HepG2 (cell line): ENCODE measurements around the gene SNX11. TPM values are rescaled to one million over a fixed set of nuclear protein-coding genes. Genes with fewer than 3 reads are reported as not detected.

Experiments used
- ATAC-seq: fragments of 200-7000 bp; cut with Tn5 transposase; 3 replicates; pipeline ENCODE4 v1.9.1; 2020; ENCODE audit warnings: mild to moderate bottlenecking, moderate library complexity
- BruUV-seq: library from RNA; stranded (reverse); fragments of 400-500 nt; replicated peaks from 2 replicates; lab custom pipeline; 2021; lab: Mats Ljungman, UMichigan
- CTCF ChIA-PET: fragments of 300-600 bp; formaldehyde crosslinking; extraction: SDS; loops from one replicate; lab custom pipeline; 2021; ENCODE audit warnings: low total read pairs, inconsistent platforms, low intra/inter-chr PET ratio; lab: Yijun Ruan, JAX
- POLR2A ChIA-PET: fragments of 350-600 bp; sonication (Branson Sonifier 250); formaldehyde crosslinking; loops from one replicate; lab custom pipeline; 2020; ENCODE audit warnings: antibody characterized with exemption, inconsistent platforms; lab: Yijun Ruan, JAX
- DNase-seq: peaks from one replicate; pipeline ENCODE4 v3.0.0-alpha.2; 2015; ENCODE audit warnings: low spot score
- FAIRE-seq: peaks from 3 replicates; lab custom pipeline; 2011; peaks lifted over from hg19 to GRCh38; lab: Jason Lieb, UNC
- H2AFZ ChIP-seq: one replicate; pipeline ENCODE4 v1.6.1; 2011; ENCODE audit warnings: low read length, inconsistent platforms
- H3K27ac ChIP-seq: fragments of 300-600 bp; 3 replicates; pipeline ENCODE4 v1.8.0; 2011; ENCODE audit warnings: mixed run types, mild to moderate bottlenecking, mixed read lengths, low read length, inconsistent platforms; ENCODE audit not compliant: insufficient read depth; ENCODE audit errors: extremely low read length
- H3K27me3 ChIP-seq, 2 experiments: fragments of 200-600 bp in 1 of 2; 2 replicates in 1 of 2; 3 replicates in 1 of 2; pipeline versions ENCODE4 v1.6.0 to v1.8.0; 2011; ENCODE audit warnings: low read length in 2 of 2, mild to moderate bottlenecking in 2 of 2, moderate library complexity in 2 of 2, inconsistent platforms in 1 of 2; ENCODE audit not compliant: insufficient read depth in 2 of 2, control insufficient read depth in 1 of 2
- H3K36me3 ChIP-seq, 2 experiments: fragments of 200-600 bp in 1 of 2; replicated peaks in 1 of 2; 2 replicates in 1 of 2; 3 replicates in 1 of 2; pipeline versions ENCODE4 v1.5.1 to v1.8.0; 2011; ENCODE audit warnings: low read length in 2 of 2, inconsistent platforms in 1 of 2; ENCODE audit not compliant: insufficient read depth in 2 of 2, control insufficient read depth in 1 of 2
- H3K4me1 ChIP-seq: 2 replicates; pipeline ENCODE4 v1.5.1; 2012; ENCODE audit warnings: low read length, inconsistent platforms; ENCODE audit not compliant: insufficient read depth
- H3K4me2 ChIP-seq: 2 replicates; pipeline ENCODE4 v1.6.0; 2011; ENCODE audit warnings: low read depth, low read length, inconsistent platforms
- H3K4me3 ChIP-seq, 3 experiments: fragments of 200-600 bp in 1 of 3; sonication (generic), shearing (Covaris generic) in 1 of 3; replicated peaks in 1 of 3; 2 replicates each; pipeline ENCODE4 v1.5.1; 2011 to 2016; ENCODE audit warnings: low read length in 3 of 3, inconsistent platforms in 2 of 3, low read depth in 2 of 3, mild to moderate bottlenecking in 2 of 3, control low read depth in 1 of 3, mixed read lengths in 1 of 3; ENCODE audit not compliant: insufficient read depth in 1 of 3
- H3K79me2 ChIP-seq: one replicate; pipeline ENCODE4 v1.6.1; 2011; ENCODE audit warnings: low read length, inconsistent platforms; ENCODE audit not compliant: insufficient read depth
- H3K9ac ChIP-seq: 2 replicates; pipeline ENCODE4 v1.6.0; 2011; ENCODE audit warnings: mild to moderate bottlenecking, low read depth, low read length, inconsistent platforms; ENCODE audit not compliant: insufficient read depth
- H3K9me3 ChIP-seq: 2 replicates; pipeline ENCODE4 v1.5.1; 2012; ENCODE audit warnings: mild to moderate bottlenecking, low read length
- H4K20me1 ChIP-seq: 2 replicates; pipeline ENCODE4 v1.6.0; 2011; ENCODE audit warnings: inconsistent platforms, mild to moderate bottlenecking, low read length, moderate library complexity; ENCODE audit not compliant: insufficient read depth
- GTF3A ChIP-seq: sonication (generic); formaldehyde crosslinking; conservative IDR thresholded peaks from 2 replicates; pipeline ENCODE4 v1.4.0; 2020; ENCODE audit warnings: mild to moderate bottlenecking, missing genetic modification reagents
- HHEX ChIP-seq: IDR thresholded peaks from 2 replicates; pipeline ENCODE4 v1.6.1; 2016; ENCODE audit warnings: control low read depth
- HNF4A ChIP-seq: sonication (generic); formaldehyde crosslinking; IDR thresholded peaks from 2 replicates; pipeline ENCODE4 v1.4.0; 2020; ENCODE audit warnings: missing genetic modification reagents
- ZFP36 ChIP-seq: fragments of 150-350 bp; IDR thresholded peaks from 2 replicates; pipeline ENCODE4 v1.6.1; 2018; ENCODE audit warnings: borderline replicate concordance, low read length, low read depth; ENCODE audit not compliant: partially characterized antibody
- ZKSCAN5 ChIP-seq: sonication (generic); formaldehyde crosslinking; IDR thresholded peaks from 2 replicates; pipeline ENCODE4 v1.5.1; 2020; ENCODE audit warnings: mild to moderate bottlenecking, missing genetic modification reagents
- ZMYM3 ChIP-seq: sonication (generic); formaldehyde crosslinking; IDR thresholded peaks from 2 replicates; pipeline ENCODE4 v1.5.1; 2020; ENCODE audit warnings: mild to moderate bottlenecking, missing genetic modification reagents
- ZNF234 ChIP-seq: sonication (generic); formaldehyde crosslinking; conservative IDR thresholded peaks from 2 replicates; pipeline ENCODE4 v1.5.1; 2020; ENCODE audit warnings: mild to moderate bottlenecking, missing genetic modification reagents
- ZNF331 ChIP-seq: sonication (generic); formaldehyde crosslinking; IDR thresholded peaks from 2 replicates; pipeline ENCODE4 v1.4.0; 2020; ENCODE audit warnings: missing genetic modification reagents
- ZNF484 ChIP-seq: sonication (generic); formaldehyde crosslinking; IDR thresholded peaks from 2 replicates; pipeline ENCODE4 v1.5.1; 2020; ENCODE audit warnings: mild to moderate bottlenecking, low read depth, missing genetic modification reagents, borderline replicate concordance
- ZNF567 ChIP-seq: sonication (generic); formaldehyde crosslinking; IDR thresholded peaks from 2 replicates; pipeline ENCODE4 v1.8.1; 2023; ENCODE audit warnings: mild to moderate bottlenecking, missing genetic modification reagents, borderline replicate concordance
- WGBS: methylation state at CpG from one replicate; pipeline ENCODE4 v1.1.6; 2017; ENCODE audit warnings: low lambda C conversion rate; 5-methylcytosine and 5-hydroxymethylcytosine counted together
- in situ Hi-C: cut with HindIII; loops from 2 replicates; pipeline ENCODE4 v1.10.0; 2017; ENCODE audit warnings: low pct_unique_long_range_greater_than_20kb; ENCODE audit not compliant: extremely low pct_ligation_motif_present
- intact Hi-C: fragments of 100-400 bp; cut with micrococcal nuclease; formaldehyde crosslinking; loops from one replicate; pipeline ENCODE4 v1.10.0; 2022; ENCODE audit not compliant: unreplicated experiment
- polyA plus RNA-seq, 8 experiments: library from polyadenylated mRNA; depleted of rRNA in 3 of 8; stranded (reverse) in 7 of 8; unstranded in 1 of 8; fragments of >200 nt; fragmentation: Illumina TruSeq in 4 of 8; extraction: Trizol in 4 of 8; gene quantifications; 2 replicates each; pipeline versions ENCODE4 v1.2.1 to v1.2.3, GENCODE V29; 2011 to 2016; ENCODE audit warnings: low read depth in 4 of 8, missing spikeins in 1 of 8, mixed read lengths in 1 of 8; ENCODE audit not compliant: insufficient read depth in 1 of 8
- total RNA-seq, 5 experiments: library from RNA; depleted of rRNA; stranded (reverse); fragments of >200 nt; fragmentation: Illumina TruSeq; extraction: Trizol; gene quantifications; 2 replicates each; pipeline ENCODE4 v1.2.3, GENCODE V29; 2016; ENCODE audit warnings: low read depth in 1 of 5
- TF ChIP-seq, protein P1 (sequence below): sonication (generic); formaldehyde crosslinking; IDR thresholded peaks from 2 replicates; pipeline ENCODE4 v1.8.1; 2022; ENCODE audit warnings: mild to moderate bottlenecking, missing genetic modification reagents
- TF ChIP-seq, protein P2 (sequence below): sonication (generic); IDR thresholded peaks from 2 replicates; pipeline ENCODE4 v1.6.1; 2016; ENCODE audit warnings: low read depth, borderline replicate concordance
- TF ChIP-seq, protein P3 (sequence below): IDR thresholded peaks from 2 replicates; pipeline ENCODE4 v1.6.1; 2018; ENCODE audit warnings: missing genetic modification reagents, mild to moderate bottlenecking, missing compliant biosample characterization

The SNX11 gene
- total and polyA plus RNA-seq, 2 of the 13 experiments (the other 11 are each of a cell fraction or from before 2014, with no cell fraction given), result 12.9 to 14.0 TPM

DNA sequence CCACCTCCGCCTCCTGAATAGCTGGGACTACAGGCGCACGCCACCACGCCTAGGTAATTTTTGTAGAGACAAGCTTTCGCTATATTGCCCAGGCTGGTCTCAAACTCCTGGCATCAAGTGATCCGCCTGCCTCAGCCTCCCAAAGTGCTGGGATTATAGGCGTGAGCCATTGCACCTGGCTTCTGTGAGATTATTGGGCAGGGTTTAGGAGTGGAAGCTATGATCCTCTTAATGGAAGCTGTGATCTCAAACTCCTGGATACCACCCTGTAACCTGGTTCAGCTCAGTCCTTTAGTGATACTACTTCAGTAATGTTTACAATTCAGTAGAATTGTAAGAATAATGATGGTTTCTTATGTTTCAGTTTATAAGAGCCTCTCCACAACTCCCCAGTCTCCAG is 45.3 kb upstream of the SNX11 start:
- no peak for ATAC-seq
- no peak overlapping the region for H2AFZ ChIP-seq
- no peaks in the 10 kb centered on the region for H3K9me3 ChIP-seq
- H3K36me3 ChIP-seq, result peaks cover 34 to 77% of the 10 kb centered on the region in 2 experiments
- no peaks in the 10 kb centered on the region for H3K79me2 ChIP-seq
- CTCF ChIA-PET, result no interaction called here
- DNase-seq, result no peak
- over 99% methylated on average over 7 of the region's 7 CpGs for WGBS
- POLR2A ChIA-PET, result interaction anchor here (1.4 to 3.3 kb wide), 2 partner anchors 10 to 13 kb away, joined by 6 to 22 read pairs; partner anchors contain the start of gene NFE2L1
- no peak for TF ChIP-seq HNF4A (CRISPR knock-in tag)
- TF ChIP-seq ZKSCAN5 (CRISPR knock-in tag), result no peak
- no peak for TF ChIP-seq ZNF484 (CRISPR knock-in tag)
- TF ChIP-seq ZFP36, result no peak
- no peak for TF ChIP-seq HHEX (CRISPR knock-in tag)
- TF ChIP-seq, protein P1, sequence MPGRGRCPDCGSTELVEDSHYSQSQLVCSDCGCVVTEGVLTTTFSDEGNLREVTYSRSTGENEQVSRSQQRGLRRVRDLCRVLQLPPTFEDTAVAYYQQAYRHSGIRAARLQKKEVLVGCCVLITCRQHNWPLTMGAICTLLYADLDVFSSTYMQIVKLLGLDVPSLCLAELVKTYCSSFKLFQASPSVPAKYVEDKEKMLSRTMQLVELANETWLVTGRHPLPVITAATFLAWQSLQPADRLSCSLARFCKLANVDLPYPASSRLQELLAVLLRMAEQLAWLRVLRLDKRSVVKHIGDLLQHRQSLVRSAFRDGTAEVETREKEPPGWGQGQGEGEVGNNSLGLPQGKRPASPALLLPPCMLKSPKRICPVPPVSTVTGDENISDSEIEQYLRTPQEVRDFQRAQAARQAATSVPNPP (CRISPR knock-in tag), result no peak
- TF ChIP-seq ZNF331, result no peak
- TF ChIP-seq ZNF234, result no peak
- TF ChIP-seq, protein P2, sequence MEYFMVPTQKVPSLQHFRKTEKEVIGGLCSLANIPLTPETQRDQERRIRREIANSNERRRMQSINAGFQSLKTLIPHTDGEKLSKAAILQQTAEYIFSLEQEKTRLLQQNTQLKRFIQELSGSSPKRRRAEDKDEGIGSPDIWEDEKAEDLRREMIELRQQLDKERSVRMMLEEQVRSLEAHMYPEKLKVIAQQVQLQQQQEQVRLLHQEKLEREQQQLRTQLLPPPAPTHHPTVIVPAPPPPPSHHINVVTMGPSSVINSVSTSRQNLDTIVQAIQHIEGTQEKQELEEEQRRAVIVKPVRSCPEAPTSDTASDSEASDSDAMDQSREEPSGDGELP, result no peak
- TF ChIP-seq ZNF567 (CRISPR knock-in tag), result no peak
- no peak for TF ChIP-seq GTF3A
- no peak for TF ChIP-seq ZMYM3 (CRISPR knock-in tag)
- TF ChIP-seq, protein P3, sequence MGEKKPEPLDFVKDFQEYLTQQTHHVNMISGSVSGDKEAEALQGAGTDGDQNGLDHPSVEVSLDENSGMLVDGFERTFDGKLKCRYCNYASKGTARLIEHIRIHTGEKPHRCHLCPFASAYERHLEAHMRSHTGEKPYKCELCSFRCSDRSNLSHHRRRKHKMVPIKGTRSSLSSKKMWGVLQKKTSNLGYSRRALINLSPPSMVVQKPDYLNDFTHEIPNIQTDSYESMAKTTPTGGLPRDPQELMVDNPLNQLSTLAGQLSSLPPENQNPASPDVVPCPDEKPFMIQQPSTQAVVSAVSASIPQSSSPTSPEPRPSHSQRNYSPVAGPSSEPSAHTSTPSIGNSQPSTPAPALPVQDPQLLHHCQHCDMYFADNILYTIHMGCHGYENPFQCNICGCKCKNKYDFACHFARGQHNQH (CRISPR knock-in tag), result no peak
- H3K9ac ChIP-seq, result no peak overlapping the region
- no peaks in the 10 kb centered on the region for H3K27me3 ChIP-seq
- no peak overlapping the region for H3K27ac ChIP-seq
- H4K20me1 ChIP-seq, result peaks cover 5% of the 10 kb centered on the region; the same call in 1 of the 2 replicates
- in situ Hi-C loops (no loop called here), intact Hi-C loops (no loop called here)
- no peak overlapping the region for H3K4me2 ChIP-seq
- FAIRE-seq, result no peak
- peaks cover 28% of the 10 kb centered on the region for H3K4me1 ChIP-seq
- H3K4me3 ChIP-seq, result no peak overlapping the region
- no TSS peak for BruUV-seq
